Osteoblast (primary cell): ENCODE measurements around the gene TMEM147. TPM values are rescaled to one million over a fixed set of nuclear protein-coding genes. Genes with fewer than 3 reads are reported as not detected.

ENCODE experiments used
- DNase-seq: peaks from one replicate; pipeline ENCODE4 v3.0.0; 2011; ENCODE audit warnings: low spot score, mixed read lengths; ENCODE audit not compliant: insufficient read length; ENCODE audit errors: missing footprints
- H2AFZ ChIP-seq: 2 replicates; pipeline ENCODE4 v1.6.0; 2011; ENCODE audit warnings: mild to moderate bottlenecking, low read length
- H3K27ac ChIP-seq: 2 replicates; pipeline ENCODE4 v1.5.1; 2011; ENCODE audit warnings: mild to moderate bottlenecking, low read depth, low read length, moderate library complexity
- H3K27me3 ChIP-seq: 2 replicates; pipeline ENCODE4 v1.6.0; 2012; ENCODE audit warnings: mild to moderate bottlenecking, control low read depth, inconsistent platforms, low read length, moderate library complexity; ENCODE audit not compliant: insufficient read depth
- H3K36me3 ChIP-seq: 2 replicates; pipeline ENCODE4 v1.5.1; 2011; ENCODE audit warnings: mild to moderate bottlenecking, low read length, control low read depth, moderate library complexity; ENCODE audit not compliant: insufficient read depth
- H3K4me1 ChIP-seq: 2 replicates; pipeline ENCODE4 v1.5.1; 2011; ENCODE audit warnings: mild to moderate bottlenecking, low read length, control low read depth, moderate library complexity; ENCODE audit not compliant: insufficient read depth
- H3K4me2 ChIP-seq: 2 replicates; pipeline ENCODE4 v1.6.0; 2011; ENCODE audit warnings: mild to moderate bottlenecking, low read length; ENCODE audit not compliant: insufficient read depth
- H3K4me3 ChIP-seq: fragments of 200-600 bp; sonication (generic); 3 replicates; pipeline ENCODE4 v1.5.1; 2012; ENCODE audit warnings: mild to moderate bottlenecking, low read length, inconsistent platforms; ENCODE audit not compliant: insufficient read depth
- H3K79me2 ChIP-seq: 2 replicates; pipeline ENCODE4 v1.6.0; 2012; ENCODE audit warnings: mild to moderate bottlenecking, low read length, control low read depth, inconsistent platforms; ENCODE audit not compliant: insufficient read depth
- H3K9me3 ChIP-seq: 2 replicates; pipeline ENCODE4 v1.5.1; 2011; ENCODE audit warnings: low read depth, low read length, control low read depth
- H4K20me1 ChIP-seq: 2 replicates; pipeline ENCODE4 v1.6.0; 2012; ENCODE audit warnings: mild to moderate bottlenecking, low read length, control low read depth; ENCODE audit not compliant: insufficient read depth
- total RNA-seq: library from RNA; depleted of rRNA; stranded (reverse); fragments of >200 nt; gene quantifications from 2 replicates; pipeline ENCODE4 v1.2.3, GENCODE V29; 2012
- TF ChIP-seq, protein P1 (sequence below): IDR thresholded peaks from 2 replicates; pipeline ENCODE4 v1.5.1; 2011; ENCODE audit warnings: mild to moderate bottlenecking, low read depth, low read length, moderate library complexity; ENCODE audit errors: extremely low read depth

TMEM147 gene
- total RNA-seq, 1 donor = 98.8 TPM

GRCh38 chr19:35560677-35561076, 15.3 kb downstream of the TMEM147 start:
- H3K9me3 ChIP-seq = no peaks in the 10 kb centered on the region
- no peak for DNase-seq
- TF ChIP-seq, protein P1, sequence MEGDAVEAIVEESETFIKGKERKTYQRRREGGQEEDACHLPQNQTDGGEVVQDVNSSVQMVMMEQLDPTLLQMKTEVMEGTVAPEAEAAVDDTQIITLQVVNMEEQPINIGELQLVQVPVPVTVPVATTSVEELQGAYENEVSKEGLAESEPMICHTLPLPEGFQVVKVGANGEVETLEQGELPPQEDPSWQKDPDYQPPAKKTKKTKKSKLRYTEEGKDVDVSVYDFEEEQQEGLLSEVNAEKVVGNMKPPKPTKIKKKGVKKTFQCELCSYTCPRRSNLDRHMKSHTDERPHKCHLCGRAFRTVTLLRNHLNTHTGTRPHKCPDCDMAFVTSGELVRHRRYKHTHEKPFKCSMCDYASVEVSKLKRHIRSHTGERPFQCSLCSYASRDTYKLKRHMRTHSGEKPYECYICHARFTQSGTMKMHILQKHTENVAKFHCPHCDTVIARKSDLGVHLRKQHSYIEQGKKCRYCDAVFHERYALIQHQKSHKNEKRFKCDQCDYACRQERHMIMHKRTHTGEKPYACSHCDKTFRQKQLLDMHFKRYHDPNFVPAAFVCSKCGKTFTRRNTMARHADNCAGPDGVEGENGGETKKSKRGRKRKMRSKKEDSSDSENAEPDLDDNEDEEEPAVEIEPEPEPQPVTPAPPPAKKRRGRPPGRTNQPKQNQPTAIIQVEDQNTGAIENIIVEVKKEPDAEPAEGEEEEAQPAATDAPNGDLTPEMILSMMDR = no peak
- H3K4me1 ChIP-seq = no peaks in the 10 kb centered on the region
- no peaks in the 10 kb centered on the region for H3K36me3 ChIP-seq
- no peak overlapping the region for H3K27ac ChIP-seq
- H3K4me3 ChIP-seq = no peak overlapping the region
- no peaks in the 10 kb centered on the region for H3K79me2 ChIP-seq
- no peak overlapping the region for H2AFZ ChIP-seq
- peaks cover 15% of the 10 kb centered on the region for H3K27me3 ChIP-seq
- no peaks in the 10 kb centered on the region for H4K20me1 ChIP-seq
- no peak overlapping the region for H3K4me2 ChIP-seq

DNA sequence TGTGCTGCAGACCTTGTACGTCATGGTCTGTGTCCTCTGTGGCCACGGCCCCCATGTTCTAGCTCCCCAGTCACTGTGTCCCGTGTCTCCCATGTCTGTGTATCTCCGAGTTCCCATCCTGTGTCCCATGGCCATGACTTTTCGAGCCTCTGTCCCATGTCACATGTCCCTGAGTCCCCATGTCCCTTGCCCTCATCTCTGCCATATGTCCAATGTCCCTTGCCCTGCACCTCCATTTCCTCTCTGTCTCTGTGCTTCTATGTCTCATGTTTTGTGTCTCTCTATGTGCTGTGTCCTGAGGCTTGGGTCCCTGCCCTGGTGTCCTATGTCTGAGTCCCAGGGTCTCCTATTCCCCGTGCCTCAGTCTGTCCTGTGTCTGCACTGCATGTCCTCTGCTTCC, 16.0 kb downstream of the TMEM147 start:
- Histone ChIP-seq H2AFZ (no peak overlapping the region), H3K27ac (no peak overlapping the region), H3K36me3 (no peaks in the 10 kb centered on the region), H3K4me3 (no peak overlapping the region), H3K4me2 (no peak overlapping the region), H4K20me1 (no peaks in the 10 kb centered on the region), H3K27me3 (peaks cover 17% of the 10 kb centered on the region), H3K79me2 (no peaks in the 10 kb centered on the region), H3K4me1 (no peaks in the 10 kb centered on the region), H3K9me3 (no peaks in the 10 kb centered on the region)
- TF ChIP-seq, protein P1 = no peak
- DNase-seq = peak; percentile 58

GRCh38 chr19:35562336-35562735, 16.9 kb downstream of the TMEM147 start:
- Histone ChIP-seq H4K20me1 (no peaks in the 10 kb centered on the region), H3K79me2 (no peaks in the 10 kb centered on the region), H3K9me3 (no peaks in the 10 kb centered on the region), H3K36me3 (no peaks in the 10 kb centered on the region), H3K27ac (no peak overlapping the region), H3K4me2 (no peak overlapping the region), H3K4me3 (no peak overlapping the region), H2AFZ (no peak overlapping the region), H3K4me1 (no peaks in the 10 kb centered on the region), H3K27me3 (peaks cover 16% of the 10 kb centered on the region)
- no peak for DNase-seq
- TF ChIP-seq, protein P1 = no peak

- TF ChIP-seq, protein P1 = no peak
- no peaks in the 10 kb centered on the region for H3K36me3 ChIP-seq
- peaks cover 14% of the 10 kb centered on the region for H3K27me3 ChIP-seq
- no peaks in the 10 kb centered on the region for H4K20me1 ChIP-seq
- no peak overlapping the region for H3K27ac ChIP-seq
- no peaks in the 10 kb centered on the region for H3K79me2 ChIP-seq
- H3K9me3 ChIP-seq = no peaks in the 10 kb centered on the region
- no peak overlapping the region for H2AFZ ChIP-seq
- H3K4me3 ChIP-seq = no peak overlapping the region
- no peak overlapping the region for H3K4me2 ChIP-seq
- no peaks in the 10 kb centered on the region for H3K4me1 ChIP-seq
- DNase-seq = no peak
Observed at GRCh38 chr19:35562776-35563175, 17.4 kb downstream of the TMEM147 start.
